SK-N-SH (cell line): ENCODE data around the gene RPL37A. TPM values are rescaled to one million over a fixed set of nuclear protein-coding genes. Genes with fewer than 3 reads are reported as not detected.

Experiments
- CTCF ChIA-PET: fragments of 300-600, 350-600 bp; formaldehyde crosslinking; extraction: SDS; loops from one replicate; lab custom pipeline; 2021; lab: Yijun Ruan, JAX
- POLR2A ChIA-PET: fragments of 350-600 bp; sonication (Branson Sonifier 250); formaldehyde crosslinking; extraction: SDS; loops from one replicate; lab custom pipeline; 2020; ENCODE audit warnings: antibody characterized with exemption, inconsistent platforms; lab: Yijun Ruan, JAX
- DNase-seq: peaks from one replicate; pipeline ENCODE4 v3.0.0; 2012
- H2AFZ ChIP-seq: fragments of 200-600 bp; sonication (generic); 2 replicates; pipeline ENCODE4 v1.8.1; 2016; ENCODE audit warnings: antibody characterized with exemption, mild to moderate bottlenecking, low read depth
- H3F3A ChIP-seq: fragments of 200-600 bp; sonication (generic); replicated peaks from 2 replicates; pipeline ENCODE3; 2016; ENCODE audit warnings: antibody characterized with exemption, mild to moderate bottlenecking; ENCODE audit not compliant: insufficient read depth
- H3K27ac ChIP-seq, 2 experiments: fragments of 200-500 bp in 1 of 2; fragments of 200-600 bp in 1 of 2; sonication (Bioruptor generic) in 1 of 2; sonication (generic), shearing (Covaris generic) in 1 of 2; 2 replicates each; pipeline versions ENCODE4 v1.5.1 to v1.6.1; 2014 to 2016; ENCODE audit warnings: low read depth in 2 of 2, inconsistent platforms in 1 of 2, low read length in 1 of 2, mild to moderate bottlenecking in 1 of 2, mixed read lengths in 1 of 2
- H3K27me3 ChIP-seq: fragments of 200-600 bp; sonication (generic), shearing (Covaris generic); 2 replicates; pipeline ENCODE4 v1.6.1; 2016; ENCODE audit warnings: mixed run types; ENCODE audit not compliant: insufficient read depth
- H3K36me3 ChIP-seq, 2 experiments: fragments of 200-500 bp in 1 of 2; fragments of 200-600 bp in 1 of 2; sonication (Bioruptor generic) in 1 of 2; sonication (generic) in 1 of 2; replicated peaks in 1 of 2; 2 replicates each; pipeline versions ENCODE3 to v1.5.1; 2014 to 2016; ENCODE audit warnings: low read length in 1 of 2, mild to moderate bottlenecking in 1 of 2; ENCODE audit not compliant: insufficient read depth in 2 of 2, control insufficient read depth in 1 of 2
- H3K4me1 ChIP-seq, 2 experiments: fragments of 200-500 bp in 1 of 2; fragments of 200-600 bp in 1 of 2; sonication (Bioruptor generic) in 1 of 2; sonication (generic), shearing (Covaris generic) in 1 of 2; 2 replicates each; pipeline versions ENCODE4 v1.5.1 to v1.6.1; 2014 to 2016; ENCODE audit warnings: low read depth in 1 of 2, low read length in 1 of 2, mixed run types in 1 of 2; ENCODE audit not compliant: insufficient read depth in 2 of 2, control insufficient read depth in 1 of 2
- H3K4me2 ChIP-seq: fragments of 200-600 bp; sonication (generic), shearing (Covaris generic); 2 replicates; pipeline ENCODE4 v1.6.1; 2017; ENCODE audit warnings: mixed run types
- H3K4me3 ChIP-seq, 2 experiments: fragments of 200-500 bp in 1 of 2; fragments of 200-600 bp in 1 of 2; sonication (Bioruptor generic) in 1 of 2; sonication (generic), shearing (Covaris generic) in 1 of 2; 2 replicates each; pipeline versions ENCODE4 v1.5.1 to v1.8.1; 2014 to 2016; ENCODE audit warnings: low read depth in 2 of 2, inconsistent platforms in 1 of 2, low read length in 1 of 2, mild to moderate bottlenecking in 1 of 2, mixed read lengths in 1 of 2, moderate library complexity in 1 of 2
- H3K79me2 ChIP-seq: fragments of 200-600 bp; sonication (generic); 2 replicates; pipeline ENCODE4 v1.8.1; 2017; ENCODE audit warnings: mild to moderate bottlenecking; ENCODE audit not compliant: insufficient read depth
- H3K9ac ChIP-seq: fragments of 200-600 bp; sonication (generic); 2 replicates; pipeline ENCODE4 v1.6.1; 2017; ENCODE audit warnings: mixed run types
- H3K9me2 ChIP-seq: fragments of 200-600 bp; sonication (generic); 2 replicates; pipeline ENCODE4 v1.6.1; 2017; ENCODE audit warnings: mixed run types
- H3K9me3 ChIP-seq: fragments of 200-600 bp; sonication (generic); 2 replicates; pipeline ENCODE4 v1.6.1; 2017; ENCODE audit warnings: mixed run types, mild to moderate bottlenecking, moderate library complexity
- H4K20me1 ChIP-seq: fragments of 200-600 bp; sonication (generic); 2 replicates; pipeline ENCODE4 v1.6.1; 2017; ENCODE audit warnings: mild to moderate bottlenecking, mixed run types; ENCODE audit not compliant: insufficient read depth
- ELF1 ChIP-seq: IDR thresholded peaks from 2 replicates; pipeline ENCODE4 v1.4.0; 2012
- EP300 ChIP-seq, 2 experiments: IDR thresholded peaks; 2 replicates each; pipeline versions ENCODE4 v1.4.0 to v1.6.1; 2012; ENCODE audit warnings: borderline replicate concordance in 1 of 2, low read depth in 1 of 2, low read length in 1 of 2
- EZH2phosphoT487 ChIP-seq: fragments of 200-600 bp; sonication (generic); IDR thresholded peaks from 2 replicates; pipeline ENCODE4 v1.6.1; 2017; ENCODE audit warnings: low read depth, mixed run types, mild to moderate bottlenecking, antibody characterized with exemption, moderate library complexity, borderline replicate concordance
- FOSL2 ChIP-seq: IDR thresholded peaks from 2 replicates; pipeline ENCODE4 v1.4.0; 2012; ENCODE audit warnings: low read depth, mild to moderate bottlenecking, moderate library complexity, borderline replicate concordance
- GABPA ChIP-seq: IDR thresholded peaks from 2 replicates; pipeline ENCODE4 v1.4.0; 2012; ENCODE audit warnings: low read depth, mild to moderate bottlenecking
- GATA2 ChIP-seq: sonication (generic); formaldehyde crosslinking; IDR thresholded peaks from 2 replicates; pipeline ENCODE4 v1.5.0; 2020; ENCODE audit warnings: mild to moderate bottlenecking, missing genetic modification reagents
- JUND ChIP-seq: IDR thresholded peaks from 2 replicates; pipeline ENCODE4 v1.4.0; 2012
- MXI1 ChIP-seq: IDR thresholded peaks from 2 replicates; pipeline ENCODE4 v1.6.1; 2012; ENCODE audit warnings: mild to moderate bottlenecking, low read depth, low read length, improper control_type of control experiment
- RAD21 ChIP-seq: IDR thresholded peaks from 2 replicates; pipeline ENCODE4 v1.6.1; 2012; ENCODE audit warnings: mild to moderate bottlenecking, low read length
- RFX5 ChIP-seq: IDR thresholded peaks from 2 replicates; pipeline ENCODE4 v1.6.1; 2012; ENCODE audit warnings: mild to moderate bottlenecking, improper control_type of control experiment, low read length
- SIN3A ChIP-seq: IDR thresholded peaks from 2 replicates; pipeline ENCODE4 v1.6.1; 2012; ENCODE audit warnings: low read depth, mild to moderate bottlenecking, low read length, moderate library complexity, borderline replicate concordance
- SMC3 ChIP-seq: IDR thresholded peaks from 2 replicates; pipeline ENCODE4 v1.6.1; 2012; ENCODE audit warnings: low read depth, low read length, improper control_type of control experiment
- WGBS: methylation state at CpG from one replicate; pipeline ENCODE4 v1.1.6; 2017; ENCODE audit warnings: low lambda C conversion rate; 5-methylcytosine and 5-hydroxymethylcytosine counted together
- polyA plus RNA-seq, 3 experiments: library from polyadenylated mRNA; depleted of rRNA; stranded (reverse); fragments of >200 nt; gene quantifications; 2 replicates each; pipeline ENCODE4 v1.2.3, GENCODE V29; 2012
- TF ChIP-seq, protein P1 (sequence below): fragments of 150-350 bp; IDR thresholded peaks from 2 replicates; pipeline ENCODE4 v1.6.1; 2017; ENCODE audit warnings: antibody characterized with exemption, low read length, low read depth, borderline replicate concordance
- TF ChIP-seq, protein P2 (sequence below): IDR thresholded peaks from 2 replicates; pipeline ENCODE4 v1.4.0; 2012; ENCODE audit warnings: low read depth, borderline replicate concordance
- TF ChIP-seq, protein P3 (sequence below): IDR thresholded peaks from 2 replicates; pipeline ENCODE4 v1.4.0; 2012; ENCODE audit warnings: low read depth
- TF ChIP-seq, protein P4 (sequence below): fragments of 200-600 bp; sonication (generic); IDR thresholded peaks from 2 replicates; pipeline ENCODE4 v1.6.1; 2017; ENCODE audit warnings: antibody characterized with exemption, mild to moderate bottlenecking, moderate library complexity
- TF ChIP-seq, protein P5 (sequence below): IDR thresholded peaks from 2 replicates; pipeline ENCODE4 v1.4.0; 2012; ENCODE audit warnings: low read depth, borderline replicate concordance

RPL37A gene
- polyA plus RNA-seq, 1 of the 3 experiments (the other 2 are of a cell fraction), result 2,018 TPM

DNA sequence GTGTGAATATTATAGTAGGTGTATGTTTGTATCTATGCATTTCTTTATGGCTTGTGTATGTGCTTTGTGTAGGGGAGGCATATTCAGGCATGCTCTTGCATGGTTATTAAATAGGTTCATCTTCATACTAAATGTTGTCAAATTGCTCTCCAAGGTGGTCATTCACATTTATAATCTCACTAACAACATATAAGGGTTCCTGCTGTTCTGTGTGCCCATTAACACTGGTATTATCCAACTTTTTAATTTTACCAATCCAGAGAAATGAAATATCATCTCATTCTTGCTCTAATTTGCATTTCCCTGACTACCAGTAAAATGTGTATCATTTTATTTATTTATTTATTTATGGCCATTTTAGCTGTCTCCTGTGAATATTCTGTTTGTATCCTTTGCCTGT lies 29.0 kb upstream of the RPL37A start:
- ChIA-PET CTCF (interaction anchor here (0.7 to 1.5 kb wide), 2 partner anchors 9 to 322 kb away, joined by 3 to 6 read pairs; no protein-coding TSS in a partner anchor), POLR2A (no interaction called here)
- no peak for DNase-seq
- Histone ChIP-seq H3K36me3 (peaks cover 12 to 42% of the 10 kb centered on the region in 2 experiments), H3K79me2 (no peaks in the 10 kb centered on the region), H3F3A (peaks cover 30% of the 10 kb centered on the region), H3K4me1 (peaks cover 0 to 11% of the 10 kb centered on the region in 2 experiments; a peak in 2 of 4 replicates), H3K27ac (no peak overlapping the region), H3K9ac (no peak overlapping the region), H3K27me3 (no peaks in the 10 kb centered on the region), H3K9me3 (no peaks in the 10 kb centered on the region), H3K9me2 (no peaks in the 10 kb centered on the region), H3K4me2 (no peak overlapping the region), H3K4me3 (no peak overlapping the region), H4K20me1 (no peaks in the 10 kb centered on the region), H2AFZ (no peak overlapping the region)
- no peak for TF ChIP-seq EZH2phosphoT487
- TF ChIP-seq, protein P1, sequence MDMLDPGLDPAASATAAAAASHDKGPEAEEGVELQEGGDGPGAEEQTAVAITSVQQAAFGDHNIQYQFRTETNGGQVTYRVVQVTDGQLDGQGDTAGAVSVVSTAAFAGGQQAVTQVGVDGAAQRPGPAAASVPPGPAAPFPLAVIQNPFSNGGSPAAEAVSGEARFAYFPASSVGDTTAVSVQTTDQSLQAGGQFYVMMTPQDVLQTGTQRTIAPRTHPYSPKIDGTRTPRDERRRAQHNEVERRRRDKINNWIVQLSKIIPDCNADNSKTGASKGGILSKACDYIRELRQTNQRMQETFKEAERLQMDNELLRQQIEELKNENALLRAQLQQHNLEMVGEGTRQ, result no peak
- TF ChIP-seq, protein P2, sequence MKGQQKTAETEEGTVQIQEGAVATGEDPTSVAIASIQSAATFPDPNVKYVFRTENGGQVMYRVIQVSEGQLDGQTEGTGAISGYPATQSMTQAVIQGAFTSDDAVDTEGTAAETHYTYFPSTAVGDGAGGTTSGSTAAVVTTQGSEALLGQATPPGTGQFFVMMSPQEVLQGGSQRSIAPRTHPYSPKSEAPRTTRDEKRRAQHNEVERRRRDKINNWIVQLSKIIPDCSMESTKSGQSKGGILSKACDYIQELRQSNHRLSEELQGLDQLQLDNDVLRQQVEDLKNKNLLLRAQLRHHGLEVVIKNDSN, result no peak
- TF ChIP-seq SIN3A, result no peak
- no peak for TF ChIP-seq RFX5
- TF ChIP-seq EP300 (IDR thresholded peaks at IDR 0.05; ENCODE audit: borderline replicate concordance in 1 of 2, low read depth in 1 of 2, low read length in 1 of 2), result no peak
- TF ChIP-seq, protein P3, sequence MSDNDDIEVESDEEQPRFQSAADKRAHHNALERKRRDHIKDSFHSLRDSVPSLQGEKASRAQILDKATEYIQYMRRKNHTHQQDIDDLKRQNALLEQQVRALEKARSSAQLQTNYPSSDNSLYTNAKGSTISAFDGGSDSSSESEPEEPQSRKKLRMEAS, result no peak
- TF ChIP-seq, protein P4, sequence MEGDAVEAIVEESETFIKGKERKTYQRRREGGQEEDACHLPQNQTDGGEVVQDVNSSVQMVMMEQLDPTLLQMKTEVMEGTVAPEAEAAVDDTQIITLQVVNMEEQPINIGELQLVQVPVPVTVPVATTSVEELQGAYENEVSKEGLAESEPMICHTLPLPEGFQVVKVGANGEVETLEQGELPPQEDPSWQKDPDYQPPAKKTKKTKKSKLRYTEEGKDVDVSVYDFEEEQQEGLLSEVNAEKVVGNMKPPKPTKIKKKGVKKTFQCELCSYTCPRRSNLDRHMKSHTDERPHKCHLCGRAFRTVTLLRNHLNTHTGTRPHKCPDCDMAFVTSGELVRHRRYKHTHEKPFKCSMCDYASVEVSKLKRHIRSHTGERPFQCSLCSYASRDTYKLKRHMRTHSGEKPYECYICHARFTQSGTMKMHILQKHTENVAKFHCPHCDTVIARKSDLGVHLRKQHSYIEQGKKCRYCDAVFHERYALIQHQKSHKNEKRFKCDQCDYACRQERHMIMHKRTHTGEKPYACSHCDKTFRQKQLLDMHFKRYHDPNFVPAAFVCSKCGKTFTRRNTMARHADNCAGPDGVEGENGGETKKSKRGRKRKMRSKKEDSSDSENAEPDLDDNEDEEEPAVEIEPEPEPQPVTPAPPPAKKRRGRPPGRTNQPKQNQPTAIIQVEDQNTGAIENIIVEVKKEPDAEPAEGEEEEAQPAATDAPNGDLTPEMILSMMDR, result no peak
- no peak for TF ChIP-seq ELF1

DNA sequence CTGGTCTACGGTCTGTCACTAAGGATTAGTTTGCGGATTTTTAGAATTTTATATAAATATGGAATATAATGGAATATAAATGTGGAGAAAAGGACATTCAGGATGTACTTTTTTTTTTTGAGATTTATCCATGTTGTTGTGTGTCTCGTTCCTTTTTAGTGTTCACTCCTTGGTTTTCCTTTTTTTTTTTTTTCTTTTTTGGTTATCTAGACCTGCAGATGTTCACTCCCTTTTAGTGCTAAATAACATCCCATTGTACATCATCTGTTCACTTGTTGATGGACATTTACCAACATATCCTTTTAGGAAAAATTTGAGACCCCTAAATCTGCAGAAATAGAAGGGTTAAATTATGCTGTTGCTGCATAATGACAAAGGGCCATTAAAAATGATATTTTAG lies 25.5 kb upstream of the RPL37A start:
- Histone ChIP-seq H3F3A (peaks cover 33% of the 10 kb centered on the region), H3K27ac (no peak overlapping the region), H2AFZ (no peak overlapping the region), H3K27me3 (no peaks in the 10 kb centered on the region), H3K9me2 (no peaks in the 10 kb centered on the region), H3K4me2 (no peak overlapping the region), H3K4me1 (peaks cover 1 to 14% of the 10 kb centered on the region in 2 experiments; a peak in 3 of 4 replicates), H3K4me3 (no peak overlapping the region), H3K9ac (no peak overlapping the region), H3K9me3 (no peaks in the 10 kb centered on the region), H3K36me3 (peaks cover 13 to 30% of the 10 kb centered on the region in 2 experiments), H4K20me1 (no peaks in the 10 kb centered on the region), H3K79me2 (no peaks in the 10 kb centered on the region)
- ChIA-PET CTCF (no interaction called here), POLR2A (no interaction called here)
- 85% methylated on average over 3 of the region's 3 CpGs for WGBS
- TF ChIP-seq FOSL2 (no peak), JUND (no peak), GATA2 (CRISPR knock-in tag) (no peak), MXI1 (no peak), GABPA (no peak), EZH2phosphoT487 (no peak), SMC3 (no peak), RAD21 (no peak), ELF1 (no peak)
- TF ChIP-seq, protein P5, sequence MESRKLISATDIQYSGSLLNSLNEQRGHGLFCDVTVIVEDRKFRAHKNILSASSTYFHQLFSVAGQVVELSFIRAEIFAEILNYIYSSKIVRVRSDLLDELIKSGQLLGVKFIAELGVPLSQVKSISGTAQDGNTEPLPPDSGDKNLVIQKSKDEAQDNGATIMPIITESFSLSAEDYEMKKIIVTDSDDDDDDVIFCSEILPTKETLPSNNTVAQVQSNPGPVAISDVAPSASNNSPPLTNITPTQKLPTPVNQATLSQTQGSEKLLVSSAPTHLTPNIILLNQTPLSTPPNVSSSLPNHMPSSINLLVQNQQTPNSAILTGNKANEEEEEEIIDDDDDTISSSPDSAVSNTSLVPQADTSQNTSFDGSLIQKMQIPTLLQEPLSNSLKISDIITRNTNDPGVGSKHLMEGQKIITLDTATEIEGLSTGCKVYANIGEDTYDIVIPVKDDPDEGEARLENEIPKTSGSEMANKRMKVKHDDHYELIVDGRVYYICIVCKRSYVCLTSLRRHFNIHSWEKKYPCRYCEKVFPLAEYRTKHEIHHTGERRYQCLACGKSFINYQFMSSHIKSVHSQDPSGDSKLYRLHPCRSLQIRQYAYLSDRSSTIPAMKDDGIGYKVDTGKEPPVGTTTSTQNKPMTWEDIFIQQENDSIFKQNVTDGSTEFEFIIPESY, result no peak
- TF ChIP-seq, protein P2, result no peak
- DNase-seq, result no peak
